Panc1 (cell line): ENCODE data around the gene GORASP2. TPM values are rescaled to one million over a fixed set of nuclear protein-coding genes. Genes with fewer than 3 reads are reported as not detected.
A peak's percentile ranks its signal among the peaks of the same experiment; 100 is the strongest.

Source experiments
- ATAC-seq: fragments of 200-7000 bp; cut with Tn5 transposase; 2 replicates; pipeline ENCODE4 v1.9.1; 2020; ENCODE audit warnings: mild to moderate bottlenecking, moderate library complexity
- Bru-seq: library from RNA; stranded (reverse); fragments of 400-500 nt; gene quantifications from one replicate; lab custom pipeline; 2021; lab: Mats Ljungman, UMichigan
- BruChase-seq, 2 experiments: library from RNA; stranded (reverse); fragments of 400-500 nt; gene quantifications; one replicate each; lab custom pipeline; 2021; lab: Mats Ljungman, UMichigan
- BruUV-seq: library from RNA; stranded (reverse); fragments of 400-500 nt; replicated peaks from 2 replicates; lab custom pipeline; 2021; lab: Mats Ljungman, UMichigan
- CTCF ChIA-PET: fragments of 300-600 bp; sonication (Branson Sonifier 250); formaldehyde crosslinking; loops from one replicate; lab custom pipeline; 2022; ENCODE audit warnings: antibody characterized with exemption; lab: Charles Lee
- POLR2A ChIA-PET: fragments of 300-600 bp; sonication (Branson Sonifier 250); formaldehyde crosslinking; loops from one replicate; lab custom pipeline; 2022; ENCODE audit warnings: antibody characterized with exemption; lab: Charles Lee
- DNase-seq: peaks from one replicate; pipeline ENCODE4 v3.0.0-alpha.2; 2010; ENCODE audit warnings: low read depth, low spot score
- H3K27ac ChIP-seq: 2 replicates; pipeline ENCODE4 v1.5.1; 2011; ENCODE audit warnings: mild to moderate bottlenecking, low read length, inconsistent platforms
- H3K27me3 ChIP-seq: fragments of 200-500 bp; sonication (Bioruptor generic); 2 replicates; pipeline ENCODE4 v1.6.0; 2014; ENCODE audit warnings: low read length, inconsistent platforms; ENCODE audit not compliant: control insufficient read depth, insufficient read depth
- H3K36me3 ChIP-seq: fragments of 200-500 bp; sonication (Bioruptor generic); 2 replicates; pipeline ENCODE4 v1.5.1; 2014; ENCODE audit warnings: inconsistent platforms, mild to moderate bottlenecking, low read length, moderate library complexity; ENCODE audit not compliant: control insufficient read depth, insufficient read depth
- H3K4me1 ChIP-seq: 2 replicates; pipeline ENCODE4 v1.5.1; 2011; ENCODE audit warnings: inconsistent platforms, mild to moderate bottlenecking, low read length, moderate library complexity; ENCODE audit not compliant: control insufficient read depth, insufficient read depth
- H3K4me3 ChIP-seq, 2 experiments: 2 replicates each; pipeline ENCODE4 v1.5.1; 2011 to 2012; ENCODE audit warnings: low read depth in 2 of 2, low read length in 2 of 2, mild to moderate bottlenecking in 2 of 2, inconsistent platforms in 1 of 2, moderate library complexity in 1 of 2
- H3K9me3 ChIP-seq: fragments of 200-500 bp; sonication (Bioruptor generic); 2 replicates; pipeline ENCODE4 v1.5.1; 2014; ENCODE audit warnings: low read depth, mild to moderate bottlenecking, inconsistent platforms, low read length, moderate library complexity; ENCODE audit not compliant: control insufficient read depth, insufficient read depth
- POLR2AphosphoS5 ChIP-seq: IDR thresholded peaks from 2 replicates; pipeline ENCODE4 v1.6.1; 2012; ENCODE audit warnings: mild to moderate bottlenecking, low read depth, low read length, moderate library complexity
- SIN3A ChIP-seq: IDR thresholded peaks from 2 replicates; pipeline ENCODE4 v1.6.1; 2012; ENCODE audit warnings: low read depth, mild to moderate bottlenecking, low read length, moderate library complexity, borderline replicate concordance; ENCODE audit not compliant: insufficient read depth
- TCF7L2 ChIP-seq: IDR thresholded peaks from 2 replicates; pipeline ENCODE4 v1.6.1; 2011; ENCODE audit warnings: mild to moderate bottlenecking, low read depth, low read length, inconsistent platforms
- in situ Hi-C: cut with HindIII; loops from 2 replicates; pipeline ENCODE4 v1.10.0; 2016; ENCODE audit warnings: low sequenced_read_pairs, low pct_unique_long_range_greater_than_20kb
- intact Hi-C: fragments of 100-400 bp; cut with micrococcal nuclease; formaldehyde crosslinking; loops from one replicate; pipeline ENCODE4 v1.10.0; 2022; ENCODE audit not compliant: unreplicated experiment
- long read RNA-seq: library from polyadenylated mRNA; unstranded; transcript quantifications from one replicate; pipeline ENCODE4 v2.0.0, GENCODE V29; 2021; ENCODE audit not compliant: unreplicated experiment
- polyA plus RNA-seq: library from polyadenylated mRNA; unstranded; fragments of >200 nt; gene quantifications from one replicate; pipeline ENCODE4 v1.2.1, GENCODE V29; 2012; ENCODE audit warnings: missing spikeins; ENCODE audit not compliant: insufficient read length
- total RNA-seq: library from RNA; stranded (reverse); gene quantifications from one replicate; pipeline ENCODE4 v1.2.1, GENCODE V29; 2021; ENCODE audit not compliant: unreplicated experiment
- TF ChIP-seq, protein P1 (sequence below): fragments of 450-650 bp; IDR thresholded peaks from 2 replicates; pipeline ENCODE4 v1.5.1; 2017; ENCODE audit warnings: mild to moderate bottlenecking
- TF ChIP-seq, protein P2 (sequence below), 2 experiments: IDR thresholded peaks; 2 replicates each; pipeline ENCODE4 v1.6.1; 2011 to 2012; ENCODE audit warnings: low read depth in 2 of 2, control low read depth in 1 of 2, low read length in 1 of 2, mild to moderate bottlenecking in 1 of 2, moderate library complexity in 1 of 2; ENCODE audit not compliant: insufficient read depth in 1 of 2

Gene GORASP2
- total RNA-seq (62.5 TPM), Bru-seq, nascent RNA (percentile 93 among the genes with signal in this experiment), BruChase-seq, experiment 1, labeled RNA remaining after a 2-hour chase (percentile 82 among the genes with signal in this experiment), BruChase-seq, experiment 2, labeled RNA remaining after a 6-hour chase (percentile 86 among the genes with signal in this experiment)
- 57.4 TPM for polyA plus RNA-seq
- long read RNA-seq, transcript GORASP2-201 (10 exons, 3,173 nt) = major isoform, 70 of 108 reads
- long read RNA-seq, transcript GORASP2-207 (5 exons, 2,096 nt) = minor isoform, 6 of 108 reads
- long read RNA-seq, partial matches to known transcripts = 22 of 108 reads
- long read RNA-seq, other reads (novel, unspliced or antisense) = 9 of 108 reads

DNA sequence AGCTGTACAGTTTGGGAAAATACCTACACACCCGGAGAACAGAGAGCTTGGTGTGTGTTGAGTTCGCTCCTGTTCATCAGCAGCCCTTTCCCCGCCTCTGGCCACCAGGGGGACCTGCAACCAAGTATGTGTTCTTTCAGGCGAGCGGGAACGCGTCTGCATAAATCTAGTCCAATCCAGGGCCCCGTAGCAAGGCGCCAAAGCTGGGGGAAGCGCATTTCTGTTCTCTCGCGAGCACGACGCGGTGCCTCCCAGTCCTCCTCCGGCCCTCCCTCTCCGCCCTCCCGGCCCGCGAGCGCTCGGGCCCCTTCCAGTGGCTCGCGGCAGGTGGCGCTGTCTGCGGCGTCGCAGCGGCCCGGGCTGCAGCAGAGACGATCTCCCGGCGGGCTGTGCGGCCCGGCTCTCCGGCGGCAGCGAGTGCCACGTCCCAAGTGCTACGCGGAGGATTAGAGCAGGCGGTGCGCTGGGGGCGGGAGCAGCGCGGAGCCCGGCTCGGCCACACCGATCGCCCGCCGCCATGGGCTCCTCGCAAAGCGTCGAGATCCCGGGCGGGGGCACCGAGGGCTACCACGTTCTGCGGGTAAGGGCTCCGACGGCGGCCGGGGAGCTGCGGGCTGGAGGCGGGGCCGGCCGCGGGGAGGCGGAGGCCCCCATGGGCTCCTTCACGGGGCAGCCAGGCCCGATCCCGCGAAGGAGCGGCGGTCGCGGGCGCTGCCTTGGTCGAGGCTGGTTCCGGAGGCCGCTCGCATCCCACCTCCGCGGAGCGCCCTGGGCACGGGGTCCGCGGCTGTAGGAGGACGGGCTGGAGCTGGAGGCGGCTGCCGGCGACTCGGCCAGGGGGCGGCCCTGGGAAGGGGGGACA, at the start of gene GORASP2:
GORASP2 (plus strand) TSS at position 430 of the 862 bp plus-strand sequence; CDS start at position 518, 88 bp downstream.
- H3K27ac ChIP-seq = peak within 1 kb of the TSS; percentile 99
- in situ Hi-C loops = no loop called here
- peak; percentile 99 for DNase-seq
- BruUV-seq = no TSS peak
- POLR2A ChIA-PET = interaction anchor here (0.6 kb wide), 1 partner anchor 22 kb away, joined by 3 read pairs; no protein-coding TSS in a partner anchor
- peaks cover 11% of the 10 kb centered on the region for H3K36me3 ChIP-seq
- H3K9me3 ChIP-seq = peaks cover 3% of the 10 kb centered on the region; the same call in 1 of the 2 replicates
- peaks cover 12% of the 10 kb centered on the region for H3K4me1 ChIP-seq
- intact Hi-C loops = no loop called here
- CTCF ChIA-PET = interaction anchor here (0.5 to 1.6 kb wide), 10 partner anchors 9 to 718 kb away, joined by 3 to 19 read pairs (median 3); partner anchors contain the start of gene GAD1
- ATAC-seq = peak; percentile 96
- no peaks in the 10 kb centered on the region for H3K27me3 ChIP-seq
- H3K4me3 ChIP-seq = peak within 1 kb of the TSS; percentile 88 to 90
- TF ChIP-seq SIN3A (peak; percentile 64; the same call in 1 of the 2 replicates), POLR2AphosphoS5 (peak; percentile 90), TCF7L2 (0 out of 2 replicates have a peak, but pooled peaks have one; percentile 52)
- TF ChIP-seq, protein P1, sequence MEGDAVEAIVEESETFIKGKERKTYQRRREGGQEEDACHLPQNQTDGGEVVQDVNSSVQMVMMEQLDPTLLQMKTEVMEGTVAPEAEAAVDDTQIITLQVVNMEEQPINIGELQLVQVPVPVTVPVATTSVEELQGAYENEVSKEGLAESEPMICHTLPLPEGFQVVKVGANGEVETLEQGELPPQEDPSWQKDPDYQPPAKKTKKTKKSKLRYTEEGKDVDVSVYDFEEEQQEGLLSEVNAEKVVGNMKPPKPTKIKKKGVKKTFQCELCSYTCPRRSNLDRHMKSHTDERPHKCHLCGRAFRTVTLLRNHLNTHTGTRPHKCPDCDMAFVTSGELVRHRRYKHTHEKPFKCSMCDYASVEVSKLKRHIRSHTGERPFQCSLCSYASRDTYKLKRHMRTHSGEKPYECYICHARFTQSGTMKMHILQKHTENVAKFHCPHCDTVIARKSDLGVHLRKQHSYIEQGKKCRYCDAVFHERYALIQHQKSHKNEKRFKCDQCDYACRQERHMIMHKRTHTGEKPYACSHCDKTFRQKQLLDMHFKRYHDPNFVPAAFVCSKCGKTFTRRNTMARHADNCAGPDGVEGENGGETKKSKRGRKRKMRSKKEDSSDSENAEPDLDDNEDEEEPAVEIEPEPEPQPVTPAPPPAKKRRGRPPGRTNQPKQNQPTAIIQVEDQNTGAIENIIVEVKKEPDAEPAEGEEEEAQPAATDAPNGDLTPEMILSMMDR = peak; percentile 100
- TF ChIP-seq, protein P2, sequence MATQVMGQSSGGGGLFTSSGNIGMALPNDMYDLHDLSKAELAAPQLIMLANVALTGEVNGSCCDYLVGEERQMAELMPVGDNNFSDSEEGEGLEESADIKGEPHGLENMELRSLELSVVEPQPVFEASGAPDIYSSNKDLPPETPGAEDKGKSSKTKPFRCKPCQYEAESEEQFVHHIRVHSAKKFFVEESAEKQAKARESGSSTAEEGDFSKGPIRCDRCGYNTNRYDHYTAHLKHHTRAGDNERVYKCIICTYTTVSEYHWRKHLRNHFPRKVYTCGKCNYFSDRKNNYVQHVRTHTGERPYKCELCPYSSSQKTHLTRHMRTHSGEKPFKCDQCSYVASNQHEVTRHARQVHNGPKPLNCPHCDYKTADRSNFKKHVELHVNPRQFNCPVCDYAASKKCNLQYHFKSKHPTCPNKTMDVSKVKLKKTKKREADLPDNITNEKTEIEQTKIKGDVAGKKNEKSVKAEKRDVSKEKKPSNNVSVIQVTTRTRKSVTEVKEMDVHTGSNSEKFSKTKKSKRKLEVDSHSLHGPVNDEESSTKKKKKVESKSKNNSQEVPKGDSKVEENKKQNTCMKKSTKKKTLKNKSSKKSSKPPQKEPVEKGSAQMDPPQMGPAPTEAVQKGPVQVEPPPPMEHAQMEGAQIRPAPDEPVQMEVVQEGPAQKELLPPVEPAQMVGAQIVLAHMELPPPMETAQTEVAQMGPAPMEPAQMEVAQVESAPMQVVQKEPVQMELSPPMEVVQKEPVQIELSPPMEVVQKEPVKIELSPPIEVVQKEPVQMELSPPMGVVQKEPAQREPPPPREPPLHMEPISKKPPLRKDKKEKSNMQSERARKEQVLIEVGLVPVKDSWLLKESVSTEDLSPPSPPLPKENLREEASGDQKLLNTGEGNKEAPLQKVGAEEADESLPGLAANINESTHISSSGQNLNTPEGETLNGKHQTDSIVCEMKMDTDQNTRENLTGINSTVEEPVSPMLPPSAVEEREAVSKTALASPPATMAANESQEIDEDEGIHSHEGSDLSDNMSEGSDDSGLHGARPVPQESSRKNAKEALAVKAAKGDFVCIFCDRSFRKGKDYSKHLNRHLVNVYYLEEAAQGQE (IDR thresholded peaks at IDR 0.05; ENCODE audit: insufficient read depth in 1 of 2, low read depth in 2 of 2, low read length in 1 of 2) = no peak

DNA sequence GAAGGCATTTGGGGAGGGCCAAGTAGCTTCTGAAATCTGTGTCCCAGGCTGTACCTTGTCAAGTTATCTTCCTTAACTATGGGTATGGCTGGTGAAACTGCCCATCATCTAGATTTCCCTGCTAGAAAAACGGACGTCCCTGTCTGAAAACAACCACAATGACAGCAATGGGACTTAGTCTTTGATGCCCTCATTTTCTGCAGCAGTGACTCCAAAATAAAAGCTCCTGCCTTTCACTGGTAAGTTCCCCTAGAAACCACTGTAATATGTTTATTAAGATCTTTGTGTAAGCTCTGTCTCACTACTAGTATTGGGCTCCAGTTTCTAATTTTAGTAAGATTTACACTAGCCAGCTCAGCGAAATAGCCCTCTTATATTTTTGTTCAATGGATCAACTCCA, 47.2 kb upstream of the GORASP2 start:
- TF ChIP-seq SIN3A (no peak), TCF7L2 (no peak), POLR2AphosphoS5 (no peak)
- TF ChIP-seq, protein P2 (IDR thresholded peaks at IDR 0.05; ENCODE audit: insufficient read depth in 1 of 2, low read depth in 2 of 2, low read length in 1 of 2) = no peak
- TF ChIP-seq, protein P1 = no peak
- BruUV-seq = no TSS peak
- in situ Hi-C loops (no loop called here), intact Hi-C loops (no loop called here)
- DNase-seq (no peak), ATAC-seq (no peak)
- Histone ChIP-seq H3K9me3 (no peaks in the 10 kb centered on the region), H3K4me3 (no peak overlapping the region), H3K4me1 (no peaks in the 10 kb centered on the region), H3K36me3 (no peaks in the 10 kb centered on the region), H3K27ac (no peak overlapping the region), H3K27me3 (peaks cover 5% of the 10 kb centered on the region; the same call in 1 of the 2 replicates)
- POLR2A ChIA-PET = interaction anchor here (0.6 kb wide), 1 partner anchor 37 kb away, joined by 8 read pairs; no protein-coding TSS in a partner anchor
- CTCF ChIA-PET = no interaction called here
